PFSK-1 (cell line): ENCODE results near the gene FIGLA.

Source experiments
- FOXP2 ChIP-seq: optimal IDR thresholded peaks from 2 replicates; pipeline ENCODE3; 2011; ENCODE audit warnings: borderline replicate concordance, control low read depth, inconsistent platforms; ENCODE audit not compliant: insufficient read depth; ENCODE audit errors: extremely low read length, extremely low read depth
- POLR2AphosphoS5 ChIP-seq: IDR thresholded peaks from 2 replicates; pipeline ENCODE4 v1.6.1; 2012; ENCODE audit warnings: low read depth, mild to moderate bottlenecking, control low read depth, low read length, moderate library complexity
- SIN3A ChIP-seq: IDR thresholded peaks from 2 replicates; pipeline ENCODE4 v1.6.1; 2012; ENCODE audit warnings: mild to moderate bottlenecking, low read length, moderate library complexity, borderline replicate concordance; ENCODE audit not compliant: insufficient read depth
- TAF1 ChIP-seq: IDR thresholded peaks from 2 replicates; pipeline ENCODE4 v1.6.1; 2012; ENCODE audit warnings: low read length, control low read depth, borderline replicate concordance; ENCODE audit not compliant: insufficient read depth
- TF ChIP-seq, protein P1 (sequence below), 2 experiments: IDR thresholded peaks; 2 replicates each; pipeline versions ENCODE4 v1.6.1 to v1.8.0; 2011 to 2012; ENCODE audit warnings: low read depth in 2 of 2, low read length in 2 of 2, control low read depth in 1 of 2, inconsistent platforms in 1 of 2, mild to moderate bottlenecking in 1 of 2, moderate library complexity in 1 of 2; ENCODE audit not compliant: insufficient read depth in 1 of 2

The FIGLA gene

DNA sequence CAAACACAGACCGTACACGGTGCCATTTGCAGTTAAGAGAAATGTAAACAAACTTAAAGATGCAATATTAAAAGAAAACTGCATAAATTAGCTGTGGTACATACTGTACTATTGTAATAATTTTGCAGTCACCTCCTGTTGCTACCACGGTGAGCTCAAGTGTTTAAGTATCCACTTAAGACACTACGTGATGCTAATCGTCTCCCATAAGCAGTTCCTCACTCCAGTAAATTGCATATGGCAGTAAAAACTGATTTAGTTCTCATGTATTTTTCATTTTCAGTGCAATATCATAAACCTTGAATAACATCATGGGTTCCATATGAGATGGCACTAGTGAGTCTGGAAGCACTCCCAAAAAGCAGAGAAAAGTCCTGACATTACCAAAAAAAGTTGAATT, 15.6 kb upstream of the FIGLA start:
- TF ChIP-seq SIN3A (no peak), FOXP2 (no peak), POLR2AphosphoS5 (no peak), TAF1 (no peak)
- TF ChIP-seq, protein P1, sequence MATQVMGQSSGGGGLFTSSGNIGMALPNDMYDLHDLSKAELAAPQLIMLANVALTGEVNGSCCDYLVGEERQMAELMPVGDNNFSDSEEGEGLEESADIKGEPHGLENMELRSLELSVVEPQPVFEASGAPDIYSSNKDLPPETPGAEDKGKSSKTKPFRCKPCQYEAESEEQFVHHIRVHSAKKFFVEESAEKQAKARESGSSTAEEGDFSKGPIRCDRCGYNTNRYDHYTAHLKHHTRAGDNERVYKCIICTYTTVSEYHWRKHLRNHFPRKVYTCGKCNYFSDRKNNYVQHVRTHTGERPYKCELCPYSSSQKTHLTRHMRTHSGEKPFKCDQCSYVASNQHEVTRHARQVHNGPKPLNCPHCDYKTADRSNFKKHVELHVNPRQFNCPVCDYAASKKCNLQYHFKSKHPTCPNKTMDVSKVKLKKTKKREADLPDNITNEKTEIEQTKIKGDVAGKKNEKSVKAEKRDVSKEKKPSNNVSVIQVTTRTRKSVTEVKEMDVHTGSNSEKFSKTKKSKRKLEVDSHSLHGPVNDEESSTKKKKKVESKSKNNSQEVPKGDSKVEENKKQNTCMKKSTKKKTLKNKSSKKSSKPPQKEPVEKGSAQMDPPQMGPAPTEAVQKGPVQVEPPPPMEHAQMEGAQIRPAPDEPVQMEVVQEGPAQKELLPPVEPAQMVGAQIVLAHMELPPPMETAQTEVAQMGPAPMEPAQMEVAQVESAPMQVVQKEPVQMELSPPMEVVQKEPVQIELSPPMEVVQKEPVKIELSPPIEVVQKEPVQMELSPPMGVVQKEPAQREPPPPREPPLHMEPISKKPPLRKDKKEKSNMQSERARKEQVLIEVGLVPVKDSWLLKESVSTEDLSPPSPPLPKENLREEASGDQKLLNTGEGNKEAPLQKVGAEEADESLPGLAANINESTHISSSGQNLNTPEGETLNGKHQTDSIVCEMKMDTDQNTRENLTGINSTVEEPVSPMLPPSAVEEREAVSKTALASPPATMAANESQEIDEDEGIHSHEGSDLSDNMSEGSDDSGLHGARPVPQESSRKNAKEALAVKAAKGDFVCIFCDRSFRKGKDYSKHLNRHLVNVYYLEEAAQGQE (IDR thresholded peaks at IDR 0.05; ENCODE audit: insufficient read depth in 1 of 2, low read depth in 2 of 2, low read length in 2 of 2), result no peak

DNA sequence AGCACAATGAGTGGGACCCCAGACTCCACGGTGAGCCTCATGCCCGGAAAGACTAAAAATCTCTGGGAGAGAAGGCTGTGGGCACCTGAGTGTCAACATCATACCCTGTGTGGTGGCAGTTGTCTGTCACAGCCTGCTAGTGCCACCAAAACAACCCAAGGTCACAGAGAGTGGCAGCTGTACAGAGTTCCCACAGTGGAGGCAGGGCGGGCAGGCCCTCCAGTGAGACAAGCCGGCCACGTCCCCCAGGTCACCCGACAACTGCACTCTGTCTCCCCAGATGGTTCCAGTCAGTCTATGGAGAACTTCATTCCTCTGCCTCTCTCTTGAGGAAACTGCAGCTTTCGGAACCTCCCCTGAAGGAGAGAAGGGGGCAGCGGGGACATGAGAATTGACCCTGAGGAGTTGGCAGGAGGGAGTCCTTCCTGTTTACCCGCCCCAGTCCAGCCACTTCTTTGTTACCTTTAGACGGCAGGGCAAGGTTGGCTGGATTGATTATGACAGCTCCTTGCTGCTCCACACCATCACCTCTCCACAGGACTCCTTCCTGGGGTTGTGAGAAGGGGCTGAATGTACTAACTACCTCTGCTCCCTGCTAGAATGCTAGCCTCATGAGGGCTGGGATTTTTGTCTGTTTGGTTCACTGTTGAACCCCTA, 11.3 kb upstream of the FIGLA start:
- TF ChIP-seq, protein P1 (IDR thresholded peaks at IDR 0.05; ENCODE audit: insufficient read depth in 1 of 2, low read depth in 2 of 2, low read length in 2 of 2), result no peak
- TF ChIP-seq FOXP2, result no peak
- TF ChIP-seq TAF1, result no peak

DNA sequence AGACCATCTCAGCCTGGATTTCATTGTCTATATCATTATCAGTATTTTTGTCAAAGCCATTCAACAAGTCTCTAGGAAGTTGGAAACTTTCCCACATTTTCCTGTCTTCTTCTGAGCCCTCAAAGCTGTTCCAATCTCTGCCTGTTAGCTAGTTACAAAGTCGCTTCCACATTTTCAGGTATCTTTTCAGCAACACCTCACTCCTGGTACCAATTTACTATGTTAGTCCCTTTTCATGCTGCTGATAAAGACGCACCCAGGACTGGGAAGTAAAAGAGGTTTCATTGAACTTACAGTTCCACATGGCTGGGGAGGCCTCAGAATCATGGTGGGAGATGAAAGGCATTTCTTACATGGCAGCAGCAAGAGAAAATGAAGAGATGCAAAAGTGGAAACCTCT, 9.3 kb upstream of the FIGLA start:
- no peak for TF ChIP-seq POLR2AphosphoS5
- TF ChIP-seq TAF1, result no peak
- TF ChIP-seq, protein P1 (IDR thresholded peaks at IDR 0.05; ENCODE audit: insufficient read depth in 1 of 2, low read depth in 2 of 2, low read length in 2 of 2), result no peak
- TF ChIP-seq SIN3A, result no peak
- TF ChIP-seq FOXP2, result no peak

DNA sequence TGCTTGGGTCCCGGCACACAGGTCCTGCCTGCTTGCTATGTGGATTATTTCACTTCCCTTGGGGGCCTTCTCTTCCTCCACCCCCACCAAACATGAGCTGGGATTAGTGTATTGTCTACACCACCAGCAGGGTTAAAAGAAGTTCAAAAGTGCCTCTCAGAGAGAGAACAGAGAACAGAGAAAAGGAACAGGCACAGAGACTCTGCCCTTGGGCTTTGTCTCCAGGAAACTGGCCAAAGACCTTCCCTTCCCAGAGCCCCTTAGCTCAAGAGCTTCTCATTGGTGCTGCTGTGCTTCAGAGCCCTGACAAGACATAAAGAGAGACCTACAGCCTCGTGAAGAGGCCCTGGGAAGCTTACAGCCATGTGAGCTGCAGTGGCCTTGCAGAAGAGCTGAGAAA, 7.1 kb upstream of the FIGLA start:
- TF ChIP-seq POLR2AphosphoS5 (no peak), SIN3A (no peak)

DNA sequence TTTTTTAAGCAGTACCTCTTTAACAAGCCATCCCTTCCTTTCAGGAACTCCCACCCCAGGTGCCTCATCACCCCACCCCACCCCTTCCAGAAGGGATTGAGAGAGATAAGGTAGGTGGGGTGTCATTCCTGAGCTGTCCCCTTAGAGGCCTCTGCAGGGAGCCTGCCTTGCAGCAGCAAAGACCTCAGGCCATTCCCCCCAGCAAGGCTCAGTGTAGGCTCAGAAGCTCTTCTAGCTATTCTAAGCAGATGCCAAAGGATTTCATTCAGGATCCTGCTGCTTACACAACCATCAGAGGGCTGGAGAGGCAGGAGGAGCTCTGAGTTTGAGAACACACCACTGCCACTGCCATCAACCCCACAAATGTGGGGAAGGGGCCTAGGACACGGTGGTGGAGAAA, 5.8 kb upstream of the FIGLA start:
- no peak for TF ChIP-seq FOXP2
- TF ChIP-seq TAF1, result no peak

DNA sequence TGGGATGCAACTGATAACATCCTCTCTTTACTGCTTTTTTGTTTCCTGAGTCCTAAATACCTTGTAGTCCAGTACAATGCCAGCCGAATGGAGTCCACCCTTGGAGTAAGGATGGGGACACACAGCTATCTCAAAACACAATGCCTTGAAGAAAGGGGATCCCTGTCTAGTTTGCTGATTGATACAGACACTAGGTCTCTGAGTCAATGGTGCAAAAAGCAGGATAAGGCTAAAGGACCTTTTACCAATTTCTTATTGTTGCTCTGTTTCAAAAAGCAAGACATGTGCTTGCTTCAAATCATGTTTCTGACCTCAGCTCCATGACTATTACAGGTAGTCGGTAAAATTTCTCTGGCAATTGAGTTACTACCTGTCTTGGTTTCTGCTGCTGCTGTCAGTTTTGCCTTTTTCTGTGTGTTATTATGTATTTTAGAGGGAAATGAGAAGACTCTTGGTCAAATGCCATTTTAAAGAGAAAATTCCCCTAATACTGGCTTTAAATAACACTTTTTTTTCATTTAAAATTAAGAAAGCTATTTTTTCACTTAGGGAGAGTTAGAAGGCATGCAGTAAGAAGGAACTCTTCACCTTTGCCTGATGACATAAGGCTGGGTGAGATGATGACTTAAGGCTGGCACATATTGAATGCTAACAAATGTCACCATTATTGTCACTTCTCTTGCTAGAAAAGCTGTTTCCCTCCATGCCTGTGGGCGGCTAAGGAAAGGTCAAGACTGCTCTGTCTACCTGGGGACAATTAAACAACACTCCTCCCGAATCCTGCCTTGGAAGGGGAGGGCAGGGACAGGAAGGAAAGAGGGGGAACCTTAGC, 4.9 kb upstream of the FIGLA start:
- TF ChIP-seq, protein P1 (IDR thresholded peaks at IDR 0.05; ENCODE audit: insufficient read depth in 1 of 2, low read depth in 2 of 2, low read length in 2 of 2), result no peak
- TF ChIP-seq TAF1, result no peak
- no peak for TF ChIP-seq FOXP2
